Ovary (tissue), 9 donors: ENCODE results near the gene PSMD1. TPM values are rescaled to one million over a fixed set of nuclear protein-coding genes. Genes with fewer than 3 reads are reported as not detected.

Source experiments
- DNase-seq, 5 donors: peaks; one replicate each; pipeline ENCODE4 v3.0.0-alpha.2; 2019 to 2020
- H3K27ac ChIP-seq, 2 donors: fragments of 200-600 bp; one replicate each; pipeline versions ENCODE4 v1.5.1 to v1.8.0; 2019 to 2022
- H3K27me3 ChIP-seq: fragments of 200-600 bp; one replicate; pipeline ENCODE4 v1.8.0; 2022
- H3K36me3 ChIP-seq: fragments of 200-600 bp; sonication (generic); one replicate; pipeline ENCODE4 v1.5.1; 2019
- H3K4me1 ChIP-seq: one replicate; pipeline ENCODE4 v1.8.1; 2013; ENCODE audit warnings: mild to moderate bottlenecking, moderate library complexity; ENCODE audit not compliant: insufficient read depth
- H3K4me3 ChIP-seq: fragments of 200-600 bp; sonication (generic); one replicate; pipeline ENCODE4 v1.5.1; 2017
- H3K9me3 ChIP-seq, 2 donors: fragments of 200-600 bp in 1 of 2; sonication (generic) in 1 of 2; one replicate each; pipeline versions ENCODE4 v1.5.1 to v1.8.1; 2013 to 2019; ENCODE audit warnings: mild to moderate bottlenecking in 1 of 2, moderate library complexity in 1 of 2
- EP300 ChIP-seq: sonication (generic); formaldehyde crosslinking; IDR thresholded peaks from one replicate; pipeline ENCODE4 v1.6.1; 2017; ENCODE audit warnings: antibody characterized with exemption
- POLR2A ChIP-seq: fragments of 450-650 bp; IDR thresholded peaks from one replicate; pipeline ENCODE4 v1.6.1; 2017; ENCODE audit warnings: antibody characterized with exemption, mild to moderate bottlenecking, moderate library complexity
- WGBS, 3 donors: extraction: QIAGEN DNeasy Blood & Tissue Kit in 1 of 3; methylation state at CpG; one replicate each; pipeline versions ENCODE4 v1.1.5 to v1.1.7; 2013 to 2017; 5-methylcytosine and 5-hydroxymethylcytosine counted together
- intact Hi-C, 4 donors: fragments of 100-400 bp; cut with DNase I; formaldehyde crosslinking; loops; one replicate each; pipeline versions ENCODE4 v1.11.0 to v1.15.1; 2022 to 2023
- polyA plus RNA-seq, 2 donors: library from polyadenylated mRNA; stranded (reverse); fragments of 200-250 nt in 1 of 2; fragments of 350-450 nt in 1 of 2; fragmentation: Illumina TruSeq in 1 of 2; extraction: RNeasy Lipid Tissue Mini Kit (QIAGEN cat#74804) in 1 of 2; gene quantifications; one replicate each; pipeline ENCODE4 v1.2.3, GENCODE V29; 2013 to 2014
- small RNA-seq: library from RNA; depleted of rRNA; stranded (forward); fragments of <200 nt; gene quantifications from one replicate; pipeline ENCODE3, GENCODE V24; 2016
- total RNA-seq, 7 donors: library from RNA; depleted of rRNA in 2 of 7; stranded (reverse); fragments of >200 nt in 2 of 7; fragmentation: NEBNext Ultra II Directional in 3 of 7; extraction: Animal tissue kit (Norgen Biotek cat#: 25700) in 3 of 7; gene quantifications; one replicate each; pipeline versions ENCODE4 v1.1.0 to v1.2.4, GENCODE V29; 2016 to 2023
- donor health status: DM: no; HTN: no; CAD: no; lungs with moderate emphysema.
- donor health status: DM: no; HTN: no; CAD: no.
- donor health status: Bipolar disorder and iron deficiency.
- donor health status: DM: yes; HTN: yes; CAD: no.
- donor health status: DM: no; HTN: no; CAD: no.
- donor health status: DM: yes; HTN: yes; CAD: no.

The PSMD1 gene
- total and polyA plus RNA-seq, 9 donors = 19.0 to 73.2 (median 57.8) TPM

DNA sequence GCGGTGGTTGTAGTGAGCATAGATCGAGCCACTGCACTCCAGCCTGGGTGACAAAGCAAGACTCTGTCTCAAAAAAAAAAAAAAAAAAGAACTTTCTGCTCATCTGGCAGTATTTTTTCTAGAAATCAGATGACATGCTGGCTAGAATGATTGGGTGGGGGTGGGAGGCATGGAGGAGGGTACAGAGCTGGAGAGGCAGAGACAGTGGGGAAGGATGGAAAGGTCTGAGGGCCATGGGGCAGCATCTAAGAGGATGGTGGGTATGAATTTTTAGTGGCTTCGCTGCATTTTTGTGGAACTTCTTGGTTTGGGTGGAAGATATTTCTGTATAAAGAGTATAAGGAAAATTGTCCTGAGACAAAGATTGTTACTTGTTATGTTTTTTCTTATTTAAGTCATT lies 165.1 kb downstream of the PSMD1 start:
- intact Hi-C loops = loop anchor here in 2 of 4 donors (10.0 kb wide), 2 partner anchors 53 to 193 kb away; no protein-coding TSS in a partner anchor
- no peaks in the 10 kb centered on the region for H3K9me3 ChIP-seq
- H3K27ac ChIP-seq = peak overlapping the region in 1 of 2 donors; percentile 66
- no peaks in the 10 kb centered on the region for H3K27me3 ChIP-seq
- WGBS, 3 donors = 80 to 88% (median 88%) methylated on average over 3 of the region's 3 CpGs
- H3K36me3 ChIP-seq = no peaks in the 10 kb centered on the region
- no peak for DNase-seq
- H3K4me1 ChIP-seq = peaks cover 5% of the 10 kb centered on the region
- TF ChIP-seq EP300 = no peak
- no peak for TF ChIP-seq POLR2A
- H3K4me3 ChIP-seq = no peak overlapping the region

Small RNA genes lying within 50 kb of the gene (small RNA-seq; reads per million reads assigned to genes)
- gene RNU1-93P = not detected

Other genes starting within 250 kb of the PSMD1 start
- 10 to 100 TPM; 52.3 to 85.4 (median 67.8) TPM for gene ITM2C, start 191.9 kb upstream of the PSMD1 start, total RNA-seq
- gene ITM2C, start 191.9 kb upstream of the PSMD1 start, polyA plus RNA-seq = 10 to 100 TPM; 67.4 to 96.2 TPM
- under 1 TPM in 2 of 7 donors, not detected in 5; 0.15 to 0.20 TPM for gene GPR55, start 131.6 kb upstream of the PSMD1 start, total RNA-seq
- gene GPR55, start 131.6 kb upstream of the PSMD1 start, polyA plus RNA-seq = under 1 TPM; 0.05 to 0.13 TPM
- gene SPATA3, start 60.7 kb upstream of the PSMD1 start, total RNA-seq = not detected
- gene SPATA3, start 60.7 kb upstream of the PSMD1 start, polyA plus RNA-seq = not detected
- under 1 TPM in 3 of 7 donors, not detected in 4; 0.11 to 0.18 (median 0.12) TPM for gene C2orf72, start 19.3 kb upstream of the PSMD1 start, total RNA-seq
- gene C2orf72, start 19.3 kb upstream of the PSMD1 start, polyA plus RNA-seq = under 1 TPM; 0.06 to 0.13 TPM
- gene HTR2B, start 68.2 kb downstream of the PSMD1 start, total RNA-seq = 1 to 10 TPM in 3 of 7 donors, under 1 TPM in 3, not detected in 1; 0.15 to 2.0 (median 0.88) TPM
- gene HTR2B, start 68.2 kb downstream of the PSMD1 start, polyA plus RNA-seq = 1 to 10 TPM in 1 of 2 donors, under 1 TPM in 1; 0.64 to 3.0 TPM
- 10 to 100 TPM; 24.8 to 33.5 (median 29.9) TPM for gene ARMC9, start 141.8 kb downstream of the PSMD1 start, total RNA-seq
- gene ARMC9, start 141.8 kb downstream of the PSMD1 start, polyA plus RNA-seq = 10 to 100 TPM; 16.7 to 23.9 TPM